Mesendoderm (in vitro differentiated cells): ENCODE results near the gene SYNE4.
A peak's percentile ranks its signal among the peaks of the same experiment; 100 is the strongest.
"Not testable (repeated sequence)": the region's sequence is repeated elsewhere in the genome, so short reads cannot be mapped to it uniquely, and the experiment has no call there.

Experiments
- DNase-seq: peaks from one replicate; pipeline ENCODE4 v3.0.0; 2013
- H2AK5ac ChIP-seq: 2 replicates; pipeline ENCODE4 v1.6.1; 2013; ENCODE audit warnings: low read length, inconsistent platforms
- H2BK120ac ChIP-seq: 2 replicates; pipeline ENCODE4 v1.6.1; 2013; ENCODE audit warnings: low read depth, mild to moderate bottlenecking, low read length, moderate library complexity, mixed read lengths
- H2BK15ac ChIP-seq: replicated peaks from 2 replicates; pipeline ENCODE4 v1.6.1; 2013; ENCODE audit warnings: low read depth, mild to moderate bottlenecking, moderate library complexity
- H2BK5ac ChIP-seq: 2 replicates; pipeline ENCODE4 v1.6.1; 2013; ENCODE audit warnings: low read length, inconsistent platforms
- H3K18ac ChIP-seq: 2 replicates; pipeline ENCODE4 v1.6.1; 2013; ENCODE audit warnings: mild to moderate bottlenecking, low read length, mixed read lengths
- H3K23ac ChIP-seq: one replicate; pipeline ENCODE4 v1.6.1; 2013; ENCODE audit warnings: low read length
- H3K27ac ChIP-seq: 2 replicates; pipeline ENCODE4 v1.5.1; 2013; ENCODE audit warnings: low read depth, mild to moderate bottlenecking, inconsistent platforms, low read length, moderate library complexity
- H3K27me3 ChIP-seq: 2 replicates; pipeline ENCODE4 v1.6.1; 2013; ENCODE audit warnings: low read length, control low read depth, mild to moderate bottlenecking, inconsistent platforms; ENCODE audit not compliant: insufficient read depth, poor library complexity
- H3K36me3 ChIP-seq: 2 replicates; pipeline ENCODE4 v1.6.1; 2013; ENCODE audit warnings: low read length, inconsistent platforms; ENCODE audit not compliant: control insufficient read depth, insufficient read depth
- H3K4ac ChIP-seq: one replicate; pipeline ENCODE4 v1.6.1; 2013; ENCODE audit warnings: low read depth, mild to moderate bottlenecking, low read length, moderate library complexity
- H3K4me1 ChIP-seq: 2 replicates; pipeline ENCODE4 v1.6.1; 2013; ENCODE audit warnings: low read depth, low read length, inconsistent platforms; ENCODE audit not compliant: control insufficient read depth
- H3K4me2 ChIP-seq: 2 replicates; pipeline ENCODE4 v1.6.1; 2013; ENCODE audit warnings: low read length
- H3K4me3 ChIP-seq: 2 replicates; pipeline ENCODE4 v1.5.1; 2013; ENCODE audit warnings: mild to moderate bottlenecking, low read length
- H3K56ac ChIP-seq: one replicate; pipeline ENCODE4 v1.6.1; 2013; ENCODE audit warnings: low read length
- H3K79me1 ChIP-seq: 2 replicates; pipeline ENCODE4 v1.6.1; 2013; ENCODE audit warnings: low read length, inconsistent platforms
- H3K79me2 ChIP-seq: 2 replicates; pipeline ENCODE4 v1.6.1; 2013; ENCODE audit warnings: mild to moderate bottlenecking, low read length; ENCODE audit not compliant: control insufficient read depth, insufficient read depth
- H3K9ac ChIP-seq: 2 replicates; pipeline ENCODE4 v1.6.1; 2013; ENCODE audit warnings: low read length, inconsistent platforms
- H4K5ac ChIP-seq: one replicate; pipeline ENCODE4 v1.6.1; 2013; ENCODE audit warnings: low read length
- H4K8ac ChIP-seq: one replicate; pipeline ENCODE4 v1.6.1; 2013; ENCODE audit warnings: low read depth, mild to moderate bottlenecking, control low read depth, low read length, moderate library complexity
- WGBS: extraction: QIAGEN DNeasy Blood & Tissue Kit; methylation state at CpG from one replicate; pipeline ENCODE4 v1.1.7; 2013; ENCODE audit warnings: low lambda C conversion rate, missing lambda C conversion rate; ENCODE audit not compliant: insufficient coverage; ENCODE audit errors: extremely low coverage; 5-methylcytosine and 5-hydroxymethylcytosine counted together

The SYNE4 gene

GRCh38 chr19:36049080-36049698 is 40.6 kb upstream of the SYNE4 start:
- no peak overlapping the region for H3K4me2 ChIP-seq
- peaks cover 5% of the 10 kb centered on the region for H3K4me1 ChIP-seq
- no peak overlapping the region for H3K9ac ChIP-seq
- no peak overlapping the region for H2BK5ac ChIP-seq
- H3K4ac ChIP-seq, result no peak overlapping the region
- no peaks in the 10 kb centered on the region for H3K79me1 ChIP-seq
- H3K27me3 ChIP-seq, result no peaks in the 10 kb centered on the region
- H3K23ac ChIP-seq, result no peak overlapping the region
- H2BK15ac ChIP-seq, result no peak overlapping the region
- H2BK120ac ChIP-seq, result no peak overlapping the region
- no peak overlapping the region for H4K5ac ChIP-seq
- no peak overlapping the region for H3K4me3 ChIP-seq
- no peaks in the 10 kb centered on the region for H3K36me3 ChIP-seq
- no peak overlapping the region for H3K18ac ChIP-seq
- no peak for DNase-seq
- no peak overlapping the region for H3K56ac ChIP-seq
- no peak overlapping the region for H4K8ac ChIP-seq
- H3K27ac ChIP-seq, result no peak overlapping the region
- H2AK5ac ChIP-seq, result no peak overlapping the region
- no CpG with 5 or more reads among the region's 4 CpGs for WGBS
- H3K79me2 ChIP-seq, result no peaks in the 10 kb centered on the region

- no peak overlapping the region for H3K27ac ChIP-seq
- H3K4me1 ChIP-seq, result peaks cover 3% of the 10 kb centered on the region
- no peaks in the 10 kb centered on the region for H3K79me1 ChIP-seq
- no peak overlapping the region for H3K18ac ChIP-seq
- H4K5ac ChIP-seq, result no peak overlapping the region
- no peak overlapping the region for H3K4me3 ChIP-seq
- no peak for DNase-seq
- H3K9ac ChIP-seq, result no peak overlapping the region
- H2AK5ac ChIP-seq, result no peak overlapping the region
- no peaks in the 10 kb centered on the region for H3K79me2 ChIP-seq
- no peak overlapping the region for H3K4ac ChIP-seq
- no peak overlapping the region for H4K8ac ChIP-seq
- no peaks in the 10 kb centered on the region for H3K27me3 ChIP-seq
- no peak overlapping the region for H3K4me2 ChIP-seq
- no peak overlapping the region for H2BK5ac ChIP-seq
- H2BK120ac ChIP-seq, result no peak overlapping the region
- no peak overlapping the region for H2BK15ac ChIP-seq
- H3K23ac ChIP-seq, result no peak overlapping the region
- H3K36me3 ChIP-seq, result no peaks in the 10 kb centered on the region
- no peak overlapping the region for H3K56ac ChIP-seq
These were observed 39.2 kb upstream of the SYNE4 start for GRCh38 chr19:36047835-36048234.

DNA sequence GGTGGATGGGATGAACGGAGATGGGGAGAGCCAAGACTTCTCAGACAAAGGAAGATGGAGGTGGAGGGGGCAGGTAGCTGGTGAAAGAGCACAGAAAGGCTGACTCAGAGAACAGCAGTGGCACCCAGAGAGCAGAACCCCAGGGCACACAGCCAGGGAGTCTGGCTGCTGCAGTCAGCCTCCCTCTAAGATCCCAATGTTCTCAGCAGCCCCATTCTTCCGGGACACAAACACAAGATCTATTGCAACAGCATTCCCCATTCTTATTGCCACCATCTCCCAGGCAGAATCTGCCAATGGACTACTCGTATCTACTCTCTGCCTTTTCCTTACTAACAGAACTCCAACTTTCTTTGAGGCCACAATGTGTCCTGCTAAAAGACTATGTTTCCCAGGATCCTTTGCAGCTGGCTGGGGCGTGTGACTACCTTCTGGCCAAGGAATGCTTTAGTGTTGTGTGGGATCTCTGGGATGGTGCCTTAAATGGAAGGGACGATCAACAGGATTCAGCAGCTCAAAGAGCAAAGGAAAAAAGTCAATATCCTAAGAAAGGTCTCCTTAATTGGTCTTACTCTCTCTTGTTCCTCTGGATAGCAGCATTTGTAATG is 37.9 kb upstream of the SYNE4 start:
- Histone ChIP-seq H3K4me3 (no peak overlapping the region), H2BK15ac (no peak overlapping the region), H3K4me2 (no peak overlapping the region), H2BK120ac (no peak overlapping the region), H4K5ac (no peak overlapping the region), H3K4me1 (peaks cover 2% of the 10 kb centered on the region), H3K18ac (no peak overlapping the region), H3K79me1 (no peaks in the 10 kb centered on the region), H3K56ac (no peak overlapping the region), H3K4ac (no peak overlapping the region), H3K79me2 (no peaks in the 10 kb centered on the region), H2BK5ac (no peak overlapping the region), H3K9ac (no peak overlapping the region), H3K23ac (no peak overlapping the region), H3K36me3 (no peaks in the 10 kb centered on the region), H2AK5ac (no peak overlapping the region), H3K27ac (no peak overlapping the region), H3K27me3 (no peaks in the 10 kb centered on the region), H4K8ac (no peak overlapping the region)
- DNase-seq, result no peak
- WGBS, result no CpG with 5 or more reads among the region's 5 CpGs

GRCh38 chr19:36043952-36044351 is 35.3 kb upstream of the SYNE4 start:
- Histone ChIP-seq H3K4me3 (no peak overlapping the region), H3K4me1 (no peaks in the 10 kb centered on the region), H2BK5ac (no peak overlapping the region), H3K18ac (no peak overlapping the region), H4K5ac (no peak overlapping the region), H2AK5ac (no peak overlapping the region), H3K36me3 (no peaks in the 10 kb centered on the region), H3K27me3 (no peaks in the 10 kb centered on the region), H3K27ac (no peak overlapping the region), H3K23ac (no peak overlapping the region), H3K9ac (no peak overlapping the region), H2BK15ac (no peak overlapping the region), H2BK120ac (no peak overlapping the region), H3K79me1 (no peaks in the 10 kb centered on the region), H3K4me2 (no peak overlapping the region), H3K56ac (no peak overlapping the region), H4K8ac (no peak overlapping the region), H3K4ac (no peak overlapping the region), H3K79me2 (no peaks in the 10 kb centered on the region)
- no peak for DNase-seq
- no CpG with 5 or more reads among the region's 2 CpGs for WGBS

GRCh38 chr19:36041831-36042230 is 33.2 kb upstream of the SYNE4 start:
- peak; percentile 61 for DNase-seq
- Histone ChIP-seq H3K79me1 (no peaks in the 10 kb centered on the region), H4K8ac (no peak overlapping the region), H3K4ac (no peak overlapping the region), H3K4me1 (no peaks in the 10 kb centered on the region), H2BK15ac (no peak overlapping the region), H3K36me3 (no peaks in the 10 kb centered on the region), H3K18ac (no peak overlapping the region), H3K27me3 (no peaks in the 10 kb centered on the region), H2AK5ac (no peak overlapping the region), H2BK120ac (no peak overlapping the region), H3K27ac (no peak overlapping the region), H3K79me2 (no peaks in the 10 kb centered on the region), H3K23ac (no peak overlapping the region), H3K4me3 (no peak overlapping the region), H3K56ac (no peak overlapping the region), H3K9ac (no peak overlapping the region), H4K5ac (no peak overlapping the region), H3K4me2 (no peak overlapping the region), H2BK5ac (no peak overlapping the region)
- no CpG with 5 or more reads among the region's 3 CpGs for WGBS

DNA sequence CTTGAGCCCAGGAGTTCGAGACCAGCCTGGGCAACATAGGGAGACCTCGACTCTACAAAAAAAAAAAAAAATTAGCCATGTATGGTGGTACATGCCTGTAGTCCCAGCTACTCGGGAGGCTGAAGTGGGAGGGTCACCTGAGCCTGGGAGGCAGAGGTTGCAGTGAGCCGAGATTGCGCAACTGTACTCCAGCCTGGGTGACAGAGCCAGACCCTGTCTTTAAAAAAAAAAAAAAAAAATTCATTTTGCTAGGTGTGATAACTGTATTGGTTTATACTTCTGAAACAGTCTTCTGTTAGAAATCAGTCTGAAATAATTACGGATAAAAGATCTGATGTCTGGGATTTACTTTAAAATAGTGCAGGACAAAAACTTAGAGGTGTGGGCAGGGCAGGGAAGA is 32.5 kb upstream of the SYNE4 start:
- H3K9ac ChIP-seq, H4K8ac ChIP-seq, H3K56ac ChIP-seq, H2BK120ac ChIP-seq, H3K4me2 ChIP-seq, H3K4me1 ChIP-seq, H3K36me3 ChIP-seq, H2AK5ac ChIP-seq, H2BK15ac ChIP-seq, H3K79me2 ChIP-seq, H3K4ac ChIP-seq, H3K4me3 ChIP-seq, H3K18ac ChIP-seq, DNase-seq, H3K27me3 ChIP-seq, H3K79me1 ChIP-seq, H3K23ac ChIP-seq, H4K5ac ChIP-seq, H2BK5ac ChIP-seq, H3K27ac ChIP-seq: not testable (repeated sequence)
- WGBS, result no CpG with 5 or more reads among the region's 6 CpGs
